Measurements from ENCODE around the gene CDH4.

- TF ChIP-seq, protein P1, sequence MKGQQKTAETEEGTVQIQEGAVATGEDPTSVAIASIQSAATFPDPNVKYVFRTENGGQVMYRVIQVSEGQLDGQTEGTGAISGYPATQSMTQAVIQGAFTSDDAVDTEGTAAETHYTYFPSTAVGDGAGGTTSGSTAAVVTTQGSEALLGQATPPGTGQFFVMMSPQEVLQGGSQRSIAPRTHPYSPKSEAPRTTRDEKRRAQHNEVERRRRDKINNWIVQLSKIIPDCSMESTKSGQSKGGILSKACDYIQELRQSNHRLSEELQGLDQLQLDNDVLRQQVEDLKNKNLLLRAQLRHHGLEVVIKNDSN (CRISPR knock-in tag; IDR thresholded peaks at IDR 0.05): no peak
- TF ChIP-seq OVOL2 (CRISPR knock-in tag; IDR thresholded peaks at IDR 0.05; ENCODE audit: borderline replicate concordance) (no peak), NFYB (CRISPR knock-in tag; conservative IDR thresholded peaks at IDR 0.05; ENCODE audit: low read depth) (no peak), SP1 (CRISPR knock-in tag; conservative IDR thresholded peaks at IDR 0.05) (no peak), ZNF281 (CRISPR knock-in tag; IDR thresholded peaks at IDR 0.05) (no peak), ZNF121 (CRISPR knock-in tag; IDR thresholded peaks at IDR 0.05) (no peak), MAX (CRISPR knock-in tag; IDR thresholded peaks at IDR 0.05) (no peak), RELA (CRISPR knock-in tag; IDR thresholded peaks at IDR 0.05; ENCODE audit: borderline replicate concordance) (no peak), ZNF416 (CRISPR knock-in tag; IDR thresholded peaks at IDR 0.05) (no peak)
- TF ChIP-seq, protein P2, sequence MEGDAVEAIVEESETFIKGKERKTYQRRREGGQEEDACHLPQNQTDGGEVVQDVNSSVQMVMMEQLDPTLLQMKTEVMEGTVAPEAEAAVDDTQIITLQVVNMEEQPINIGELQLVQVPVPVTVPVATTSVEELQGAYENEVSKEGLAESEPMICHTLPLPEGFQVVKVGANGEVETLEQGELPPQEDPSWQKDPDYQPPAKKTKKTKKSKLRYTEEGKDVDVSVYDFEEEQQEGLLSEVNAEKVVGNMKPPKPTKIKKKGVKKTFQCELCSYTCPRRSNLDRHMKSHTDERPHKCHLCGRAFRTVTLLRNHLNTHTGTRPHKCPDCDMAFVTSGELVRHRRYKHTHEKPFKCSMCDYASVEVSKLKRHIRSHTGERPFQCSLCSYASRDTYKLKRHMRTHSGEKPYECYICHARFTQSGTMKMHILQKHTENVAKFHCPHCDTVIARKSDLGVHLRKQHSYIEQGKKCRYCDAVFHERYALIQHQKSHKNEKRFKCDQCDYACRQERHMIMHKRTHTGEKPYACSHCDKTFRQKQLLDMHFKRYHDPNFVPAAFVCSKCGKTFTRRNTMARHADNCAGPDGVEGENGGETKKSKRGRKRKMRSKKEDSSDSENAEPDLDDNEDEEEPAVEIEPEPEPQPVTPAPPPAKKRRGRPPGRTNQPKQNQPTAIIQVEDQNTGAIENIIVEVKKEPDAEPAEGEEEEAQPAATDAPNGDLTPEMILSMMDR (IDR thresholded peaks at IDR 0.05): no peak
- TF ChIP-seq, protein P3, sequence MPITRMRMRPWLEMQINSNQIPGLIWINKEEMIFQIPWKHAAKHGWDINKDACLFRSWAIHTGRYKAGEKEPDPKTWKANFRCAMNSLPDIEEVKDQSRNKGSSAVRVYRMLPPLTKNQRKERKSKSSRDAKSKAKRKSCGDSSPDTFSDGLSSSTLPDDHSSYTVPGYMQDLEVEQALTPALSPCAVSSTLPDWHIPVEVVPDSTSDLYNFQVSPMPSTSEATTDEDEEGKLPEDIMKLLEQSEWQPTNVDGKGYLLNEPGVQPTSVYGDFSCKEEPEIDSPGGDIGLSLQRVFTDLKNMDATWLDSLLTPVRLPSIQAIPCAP (CRISPR knock-in tag; IDR thresholded peaks at IDR 0.05): no peak
These were observed 289.5 kb downstream of the CDH4 start for GRCh38 chr20:61541537-61541936.
